ENCODE data around the gene CATSPERZ. TPM values are rescaled to one million over a fixed set of nuclear protein-coding genes. Genes with fewer than 3 reads are reported as not detected.

Gene CATSPERZ
- total and polyA plus RNA-seq, 9 of the 15 experiments (the other 6 are each of a cell fraction or from before 2014, with no cell fraction given), result 0.86 to 8.5 (median 3.5) TPM

- TF ChIP-seq SAFB (IDR thresholded peaks at IDR 0.05; ENCODE audit: borderline replicate concordance, low read depth, low read length) (no peak), RBFOX2 (IDR thresholded peaks at IDR 0.05; ENCODE audit: low read depth, low read length) (0 out of 2 replicates have a peak, but pooled peaks have one; percentile 23)
- H2AFZ ChIP-seq (ENCODE audit: low read depth, low read length), result no peak overlapping the region
- no peak overlapping the region for H3K27ac ChIP-seq (ENCODE audit: extremely low read depth, low read depth, low read length)
- ATAC-seq, result no peak
- no TSS peak for BruUV-seq (replicated peaks)
- H3K9me3 ChIP-seq (replicated peaks; ENCODE audit: control insufficient read depth, insufficient read depth, low read depth, low read length), result no peaks in the 10 kb centered on the region
- POLR2A ChIA-PET, result interaction anchor here (0.6 to 1.7 kb wide), 5 partner anchors 10 to 59 kb away, joined by 3 to 7 read pairs (median 4); partner anchors contain the start of genes FERMT3 and PPP1R14B
- peaks cover 71% of the 10 kb centered on the region for H3K36me3 ChIP-seq (ENCODE audit: control insufficient read depth, insufficient read depth, low read length)
- peaks cover 3% of the 10 kb centered on the region for H3K9me1 ChIP-seq (ENCODE audit: control insufficient read depth, insufficient read depth, low read length)
- H3K9ac ChIP-seq (ENCODE audit: insufficient read depth in 1 of 2, low read depth in 2 of 2, low read length in 2 of 2), result no peak overlapping the region
- peaks cover 15 to 57% of the 10 kb centered on the region in 2 experiments for H3K4me1 ChIP-seq (replicated peaks in 1 of 2; ENCODE audit: control insufficient read depth in 2 of 2, insufficient read depth in 2 of 2, low read length in 2 of 2)
- H3K27me3 ChIP-seq (ENCODE audit: control insufficient read depth in 2 of 2, insufficient read depth in 2 of 2, low read length in 2 of 2), result no peaks in the 10 kb centered on the region
- no peak overlapping the region for H3K4me3 ChIP-seq
- no peak overlapping the region for H3K4me2 ChIP-seq (ENCODE audit: insufficient read depth, low read length)
- FAIRE-seq, result no peak
- H3K79me2 ChIP-seq (ENCODE audit: control insufficient read depth, insufficient read depth, low read length), result peaks cover 15% of the 10 kb centered on the region; the same call in 2 of the 3 replicates
- intact Hi-C loops (cut with micrococcal nuclease) (no loop called here), in situ Hi-C loops (cut with MboI) (no loop called here)
- H4K20me1 ChIP-seq (replicated peaks; ENCODE audit: control insufficient read depth, insufficient read depth, low read length), result no peaks in the 10 kb centered on the region
- no peak for DNase-seq (ENCODE audit: extremely low read depth in 1 of 4, low spot score in 3 of 4)
- CTCF ChIA-PET (ENCODE audit: low intra/inter-chr PET ratio), result no interaction called here
- 93% methylated on average over 22 of the region's 35 CpGs for WGBS (ENCODE audit: insufficient coverage, low coverage, missing lambda C conversion rate)
These were observed 34.7 kb upstream of the CATSPERZ start for GRCh38 chr11:64265176-64266160.

GRCh38 chr11:64266339-64266738 lies 33.8 kb upstream of the CATSPERZ start:
- H3K79me2 ChIP-seq (ENCODE audit: control insufficient read depth, insufficient read depth, low read length), result peaks cover 18% of the 10 kb centered on the region; the same call in 2 of the 3 replicates
- CTCF ChIA-PET (ENCODE audit: low intra/inter-chr PET ratio), result no interaction called here
- intact Hi-C loops (cut with micrococcal nuclease), result no loop called here
- H3K4me3 ChIP-seq, result no peak overlapping the region
- H3K36me3 ChIP-seq (ENCODE audit: control insufficient read depth, insufficient read depth, low read length), result peaks cover 62% of the 10 kb centered on the region
- TF ChIP-seq ZHX1 (conservative IDR thresholded peaks at IDR 0.05; ENCODE audit: low read length), result no peak
- TF ChIP-seq ZFP30 (CRISPR knock-in tag; IDR thresholded peaks at IDR 0.05; ENCODE audit: borderline replicate concordance), result no peak
- TF ChIP-seq TBL1XR1 (IDR thresholded peaks at IDR 0.05; ENCODE audit: low read length in 2 of 2), result no peak
- TF ChIP-seq BACH1 (tag; IDR thresholded peaks at IDR 0.05), result no peak
- no peak for TF ChIP-seq ZNF274 (IDR thresholded peaks at IDR 0.05; ENCODE audit: borderline replicate concordance, low read depth, low read length)
- no peak for TF ChIP-seq TEAD2 (tag; IDR thresholded peaks at IDR 0.05)
- no peak for TF ChIP-seq SP1 (CRISPR knock-in tag; IDR thresholded peaks at IDR 0.05)
- TF ChIP-seq RBFOX2 (IDR thresholded peaks at IDR 0.05; ENCODE audit: low read depth, low read length), result peak; percentile 13; the same call in 1 of the 2 replicates
- no TSS peak for BruUV-seq (replicated peaks)
- peaks cover 3% of the 10 kb centered on the region for H3K9me1 ChIP-seq (ENCODE audit: control insufficient read depth, insufficient read depth, low read length)
- H3K4me2 ChIP-seq (ENCODE audit: insufficient read depth, low read length), result no peak overlapping the region
- H3K9ac ChIP-seq (ENCODE audit: insufficient read depth in 1 of 2, low read depth in 2 of 2, low read length in 2 of 2), result no peak overlapping the region
- POLR2A ChIA-PET, result interaction anchor here (4.5 kb wide), 1 partner anchor 19 kb away, joined by 58 read pairs; the partner anchor contains the start of gene PPP1R14B
- no peak for ATAC-seq
- no peak for FAIRE-seq
- WGBS (ENCODE audit: insufficient coverage, low coverage, missing lambda C conversion rate), result 86% methylated on average over 11 of the region's 15 CpGs
- no peaks in the 10 kb centered on the region for H4K20me1 ChIP-seq (replicated peaks; ENCODE audit: control insufficient read depth, insufficient read depth, low read length)
- DNase-seq (ENCODE audit: extremely low read depth in 1 of 4, low spot score in 3 of 4), result no peak
- H3K27ac ChIP-seq (ENCODE audit: extremely low read depth, low read depth, low read length), result no peak overlapping the region
- in situ Hi-C loops (cut with MboI), result no loop called here
- no peaks in the 10 kb centered on the region for H3K27me3 ChIP-seq (ENCODE audit: control insufficient read depth in 2 of 2, insufficient read depth in 2 of 2, low read length in 2 of 2)
- H3K4me1 ChIP-seq (replicated peaks in 1 of 2; ENCODE audit: control insufficient read depth in 2 of 2, insufficient read depth in 2 of 2, low read length in 2 of 2), result peaks cover 15 to 58% of the 10 kb centered on the region in 2 experiments
- no peak overlapping the region for H2AFZ ChIP-seq (ENCODE audit: low read depth, low read length)
- no peaks in the 10 kb centered on the region for H3K9me3 ChIP-seq (replicated peaks; ENCODE audit: control insufficient read depth, insufficient read depth, low read depth, low read length)
